ENCODE data around the gene GTPBP3. TPM values are rescaled to one million over a fixed set of nuclear protein-coding genes. Genes with fewer than 3 reads are reported as not detected.
A peak's percentile ranks its signal among the peaks of the same experiment; 100 is the strongest.

The GTPBP3 gene
- total RNA-seq, 4 donors from 2014 or later: 15.9 to 59.4 (median 28.8) TPM

GRCh38 chr19:17332677-17333581 lies 4.4 kb upstream of the GTPBP3 start:
- Histone ChIP-seq H3K27ac (no peak overlapping the region), H3K36me3 (peaks cover 0 to 33% (median 0%) of the 10 kb centered on the region in 3 donors), H3K4me3 (no peak overlapping the region), H3K9me3 (no peaks in the 10 kb centered on the region), H3K4me1 (peaks cover 0 to 56% (median 25%) of the 10 kb centered on the region in 4 donors), H3K27me3 (no peaks in the 10 kb centered on the region)
- TF ChIP-seq CTCF (IDR thresholded peaks at IDR 0.05) (no peak), EP300 (IDR thresholded peaks at IDR 0.05) (no peak), POLR2A (IDR thresholded peaks at IDR 0.05) (no peak)
- DNase-seq (ENCODE audit: low spot score in 2 of 2): no peak
- 94 to 96% methylated on average over 41 to 45 of the region's 45 CpGs for WGBS, 2 donors

DNA sequence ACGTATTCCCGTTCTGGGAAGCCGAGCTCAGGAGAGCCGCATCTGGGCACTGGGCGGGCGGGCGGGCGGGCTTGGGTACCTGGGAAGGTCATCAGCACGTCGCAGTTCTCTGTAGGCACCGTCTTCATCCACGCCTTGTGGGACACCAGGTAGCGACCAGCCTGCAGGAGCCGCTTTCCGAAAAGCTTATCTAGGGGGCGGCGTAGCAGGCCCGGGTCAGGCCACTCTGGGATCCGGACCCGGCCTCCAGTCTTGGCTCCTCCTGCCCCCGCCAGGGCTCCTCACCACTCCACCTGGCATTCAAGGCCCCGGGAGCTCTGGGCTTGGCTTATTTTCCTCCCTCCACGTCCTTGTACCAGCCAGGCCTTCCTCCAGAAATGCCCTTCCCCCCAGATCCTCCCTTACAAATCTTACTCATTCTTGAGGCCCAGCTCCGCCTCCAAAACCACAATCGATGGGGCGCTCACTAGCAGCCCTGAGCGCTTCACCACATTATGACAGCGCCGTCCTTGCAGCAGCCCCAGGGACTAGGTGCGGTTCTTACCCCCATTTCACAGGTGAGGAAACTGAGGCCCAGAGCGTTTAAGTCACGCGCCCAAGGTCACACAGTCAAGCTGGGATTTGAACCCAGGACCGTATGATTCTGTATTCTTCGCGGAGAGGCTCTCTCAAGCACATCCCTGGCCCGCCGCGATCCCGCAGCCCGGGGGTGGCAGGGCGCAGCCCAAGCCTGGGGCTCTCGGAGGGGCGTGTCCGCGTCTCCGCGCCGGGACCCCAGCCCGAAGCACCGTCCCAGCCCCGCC lies 3.5 kb upstream of the GTPBP3 start:
- no peak for TF ChIP-seq EP300 (IDR thresholded peaks at IDR 0.05)
- TF ChIP-seq CTCF (IDR thresholded peaks at IDR 0.05): no peak
- TF ChIP-seq POLR2A (IDR thresholded peaks at IDR 0.05): no peak
- H3K9me3 ChIP-seq: no peaks in the 10 kb centered on the region
- no peaks in the 10 kb centered on the region for H3K27me3 ChIP-seq
- H3K27ac ChIP-seq: peak overlapping the region; percentile 53 to 86 (median 80)
- 15 to 34% methylated on average over 37 to 39 of the region's 52 CpGs for WGBS, 2 donors
- no peak for DNase-seq (ENCODE audit: low spot score in 2 of 2)
- peak overlapping the region; percentile 64 to 82 (median 70) for H3K4me3 ChIP-seq
- peaks cover 0 to 34% (median 0%) of the 10 kb centered on the region in 3 donors for H3K36me3 ChIP-seq
- H3K4me1 ChIP-seq: peaks cover 0 to 57% (median 27%) of the 10 kb centered on the region in 4 donors

GRCh38 chr19:17334414-17335409 lies 2.6 kb upstream of the GTPBP3 start, which contains the start of gene ANO8:
Gene ANO8, minus strand, starts transcription at chr19:17334855. Its CDS starts 185 bp downstream, at chr19:17334670.
- Histone ChIP-seq H3K27ac (peak within 1 kb of the TSS; percentile 53 to 86 (median 80)), H3K36me3 (peaks cover 0 to 32% (median 0%) of the 10 kb centered on the region in 3 donors), H3K9me3 (no peaks in the 10 kb centered on the region), H3K4me3 (peak within 1 kb of the TSS; percentile 64 to 82 (median 70)), H3K27me3 (no peaks in the 10 kb centered on the region), H3K4me1 (peaks cover 0 to 53% (median 23%) of the 10 kb centered on the region in 4 donors)
- TF ChIP-seq CTCF (IDR thresholded peaks at IDR 0.05): peak in 1 of 5 experiments; percentile 39
- peak in 1 of 2 donors; percentile 57 for TF ChIP-seq POLR2A (IDR thresholded peaks at IDR 0.05)
- peak; percentile 54 to 78 for TF ChIP-seq EP300 (IDR thresholded peaks at IDR 0.05)
- peak; percentile 85 to 94 for DNase-seq (ENCODE audit: low spot score in 2 of 2)
- WGBS, 2 donors: 2 to 3% methylated on average over 45 to 58 of the region's 86 CpGs

- Histone ChIP-seq H3K27me3 (no peaks in the 10 kb centered on the region), H3K4me1 (peaks cover 0 to 59% (median 24%) of the 10 kb centered on the region in 4 donors), H3K9me3 (no peaks in the 10 kb centered on the region), H3K27ac (peak overlapping the region in 1 of 4 donors; percentile 86), H3K4me3 (peak overlapping the region in 1 of 4 donors; percentile 60), H3K36me3 (peaks cover 0 to 24% (median 0%) of the 10 kb centered on the region in 3 donors)
- TF ChIP-seq EP300 (IDR thresholded peaks at IDR 0.05) (no peak), CTCF (IDR thresholded peaks at IDR 0.05) (no peak), POLR2A (IDR thresholded peaks at IDR 0.05) (no peak)
- 67 to 73% methylated on average over 10 of the region's 10 CpGs for WGBS, 2 donors
- DNase-seq (ENCODE audit: low spot score in 2 of 2): no peak
Observed at GRCh38 chr19:17335575-17335974, 1.8 kb upstream of the GTPBP3 start.

Measured in tibial nerve (tissue), 4 donors.